TTC549 (cell line): ENCODE measurements around the gene SUSD1.
"Not testable (repeated sequence)": the region's sequence is repeated elsewhere in the genome, so short reads cannot be mapped to it uniquely, and the experiment has no call there.

ENCODE experiments used
- FAIRE-seq: peaks from 2 replicates; lab custom pipeline; 2012; peaks lifted over from hg19 to GRCh38; lab: Jason Lieb, UNC

SUSD1 gene

GRCh38 chr9:112129246-112129645, 45.9 kb downstream of the SUSD1 start:
- no peak for FAIRE-seq

GRCh38 chr9:112128399-112128798, 46.7 kb downstream of the SUSD1 start:
- FAIRE-seq: not testable (repeated sequence)

- no peak for FAIRE-seq
Observed at GRCh38 chr9:112127281-112127680, 47.8 kb downstream of the SUSD1 start.

- FAIRE-seq: no peak
Observed at GRCh38 chr9:112125951-112126388, 49.1 kb downstream of the SUSD1 start.

GRCh38 chr9:112124156-112124555, 50.9 kb downstream of the SUSD1 start:
- no peak for FAIRE-seq

- no peak for FAIRE-seq
Observed at GRCh38 chr9:112121633-112122032, 53.5 kb downstream of the SUSD1 start.

GRCh38 chr9:112120439-112120925, 54.6 kb downstream of the SUSD1 start:
- no peak for FAIRE-seq

- no peak for FAIRE-seq
Observed at GRCh38 chr9:112120030-112120341, 55.1 kb downstream of the SUSD1 start.

GRCh38 chr9:112119225-112120029, 55.7 kb downstream of the SUSD1 start:
- no peak for FAIRE-seq

GRCh38 chr9:112118009-112118408, 57.1 kb downstream of the SUSD1 start:
- no peak for FAIRE-seq

GRCh38 chr9:112115970-112116753, 58.9 kb downstream of the SUSD1 start:
- FAIRE-seq: no peak

GRCh38 chr9:112115109-112115508, 60.0 kb downstream of the SUSD1 start:
- FAIRE-seq: no peak

GRCh38 chr9:112112941-112113681, 62.0 kb downstream of the SUSD1 start:
- FAIRE-seq: no peak

- FAIRE-seq: no peak
Observed at GRCh38 chr9:112112519-112112918, 62.6 kb downstream of the SUSD1 start.

- no peak for FAIRE-seq
Observed at GRCh38 chr9:112111461-112111860, 63.6 kb downstream of the SUSD1 start.

- no peak for FAIRE-seq
Observed at GRCh38 chr9:112110777-112111113, 64.4 kb downstream of the SUSD1 start.

GRCh38 chr9:112110094-112110776, 64.9 kb downstream of the SUSD1 start:
- no peak for FAIRE-seq

GRCh38 chr9:112104901-112105300, 70.2 kb downstream of the SUSD1 start:
- FAIRE-seq: no peak

GRCh38 chr9:112104401-112104800, 70.7 kb downstream of the SUSD1 start:
- FAIRE-seq: no peak

GRCh38 chr9:112103405-112103804, 71.7 kb downstream of the SUSD1 start:
- no peak for FAIRE-seq

GRCh38 chr9:112097712-112098688, 77.1 kb downstream of the SUSD1 start:
- no peak for FAIRE-seq
